Lower leg skin (tissue), 3 donors: ENCODE data around the gene KSR2.

Experiments used
- CTCF ChIP-seq, 3 donors: fragments of 450-650 bp; IDR thresholded peaks; one replicate each; pipeline ENCODE4 v1.5.1; 2016; ENCODE audit warnings: antibody characterized with exemption in 3 of 3, mild to moderate bottlenecking in 3 of 3, moderate library complexity in 2 of 3
- POLR2A ChIP-seq, 2 donors: fragments of 450-650 bp; IDR thresholded peaks; one replicate each; pipeline ENCODE4 v1.6.1; 2016 to 2017; ENCODE audit warnings: antibody characterized with exemption in 2 of 2, mild to moderate bottlenecking in 1 of 2, moderate library complexity in 1 of 2

GRCh38 chr12:117760990-117761389 lies 207.8 kb downstream of the KSR2 start:
- TF ChIP-seq CTCF (IDR thresholded peaks at IDR 0.05) = no peak
- TF ChIP-seq POLR2A (IDR thresholded peaks at IDR 0.05) = no peak
